ENCODE results near the gene WLS.

The WLS gene

DNA sequence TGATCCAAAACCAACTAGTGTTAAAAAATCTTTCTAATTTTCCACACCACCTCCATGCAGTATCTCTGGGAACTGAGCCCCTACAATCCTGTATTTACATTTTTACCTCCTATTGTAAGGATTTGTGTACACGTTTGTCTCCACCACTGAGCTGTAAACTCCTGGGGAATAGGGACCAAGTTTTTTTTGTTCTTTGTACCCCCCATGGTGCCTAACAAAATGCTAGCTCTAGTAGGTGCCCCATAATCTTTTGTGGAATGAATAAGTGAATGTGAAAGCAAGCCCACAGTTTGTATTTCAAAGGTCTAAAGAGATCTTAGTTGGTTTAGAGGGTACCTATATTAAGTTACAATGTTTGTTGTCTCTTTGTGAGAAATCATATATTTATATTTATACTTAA, 879 bp upstream of the WLS start:
- Mint-ChIP-seq H3K36me3 (no peaks in the 10 kb centered on the region), H3K27ac (no peak overlapping the region), H3K27me3 (peaks cover 31% of the 10 kb centered on the region), H3K4me3 (peak overlapping the region; percentile 33), H3K9me3 (ENCODE audit: low read depth) (no peaks in the 10 kb centered on the region), H3K4me1 (ENCODE audit: low read depth) (peaks cover 16% of the 10 kb centered on the region)

GRCh38 chr1:68231627-68232288, 565 bp downstream of the WLS start:
- peak overlapping the region; percentile 72 for H3K4me3 Mint-ChIP-seq
- H3K27me3 Mint-ChIP-seq, result peaks cover 31% of the 10 kb centered on the region
- peaks cover 16% of the 10 kb centered on the region for H3K4me1 Mint-ChIP-seq (ENCODE audit: low read depth)
- H3K9me3 Mint-ChIP-seq (ENCODE audit: low read depth), result no peaks in the 10 kb centered on the region
- no peak overlapping the region for H3K27ac Mint-ChIP-seq
- no peaks in the 10 kb centered on the region for H3K36me3 Mint-ChIP-seq

- Mint-ChIP-seq H3K27me3 (peaks cover 32% of the 10 kb centered on the region), H3K27ac (no peak overlapping the region), H3K36me3 (no peaks in the 10 kb centered on the region), H3K4me1 (ENCODE audit: low read depth) (peaks cover 16% of the 10 kb centered on the region), H3K9me3 (ENCODE audit: low read depth) (no peaks in the 10 kb centered on the region), H3K4me3 (peak overlapping the region; percentile 65)
Measured at GRCh38 chr1:68230901-68231626, 1.3 kb downstream of the WLS start.

GRCh38 chr1:68230484-68230802, 1.9 kb downstream of the WLS start:
- Mint-ChIP-seq H3K4me3 (peak overlapping the region; percentile 65), H3K4me1 (ENCODE audit: low read depth) (peaks cover 16% of the 10 kb centered on the region), H3K9me3 (ENCODE audit: low read depth) (no peaks in the 10 kb centered on the region), H3K27ac (no peak overlapping the region), H3K36me3 (no peaks in the 10 kb centered on the region), H3K27me3 (peaks cover 37% of the 10 kb centered on the region)

GRCh38 chr1:68229650-68230483, 2.5 kb downstream of the WLS start:
- Mint-ChIP-seq H3K9me3 (ENCODE audit: low read depth) (no peaks in the 10 kb centered on the region), H3K27me3 (peaks cover 37% of the 10 kb centered on the region), H3K36me3 (no peaks in the 10 kb centered on the region), H3K4me1 (ENCODE audit: low read depth) (peaks cover 16% of the 10 kb centered on the region), H3K4me3 (no peak overlapping the region), H3K27ac (no peak overlapping the region)

GRCh38 chr1:68228851-68229250, 3.5 kb downstream of the WLS start:
- peaks cover 34% of the 10 kb centered on the region for H3K27me3 Mint-ChIP-seq
- peaks cover 16% of the 10 kb centered on the region for H3K4me1 Mint-ChIP-seq (ENCODE audit: low read depth)
- H3K27ac Mint-ChIP-seq, result no peak overlapping the region
- H3K9me3 Mint-ChIP-seq (ENCODE audit: low read depth), result no peaks in the 10 kb centered on the region
- H3K36me3 Mint-ChIP-seq, result no peaks in the 10 kb centered on the region
- no peak overlapping the region for H3K4me3 Mint-ChIP-seq

- H3K27ac Mint-ChIP-seq, result no peak overlapping the region
- H3K4me3 Mint-ChIP-seq, result no peak overlapping the region
- peaks cover 25% of the 10 kb centered on the region for H3K27me3 Mint-ChIP-seq
- H3K9me3 Mint-ChIP-seq (ENCODE audit: low read depth), result no peaks in the 10 kb centered on the region
- no peaks in the 10 kb centered on the region for H3K36me3 Mint-ChIP-seq
- H3K4me1 Mint-ChIP-seq (ENCODE audit: low read depth), result peaks cover 10% of the 10 kb centered on the region
Measured at GRCh38 chr1:68227598-68227997, 4.7 kb downstream of the WLS start.

- Mint-ChIP-seq H3K27ac (no peak overlapping the region), H3K27me3 (peaks cover 19% of the 10 kb centered on the region), H3K4me3 (no peak overlapping the region), H3K9me3 (ENCODE audit: low read depth) (no peaks in the 10 kb centered on the region), H3K36me3 (no peaks in the 10 kb centered on the region), H3K4me1 (ENCODE audit: low read depth) (peaks cover 3% of the 10 kb centered on the region)
Measured at GRCh38 chr1:68225781-68226180, 6.5 kb downstream of the WLS start.

GRCh38 chr1:68223687-68224086, 8.6 kb downstream of the WLS start:
- Mint-ChIP-seq H3K36me3 (no peaks in the 10 kb centered on the region), H3K27ac (no peak overlapping the region), H3K9me3 (ENCODE audit: low read depth) (no peaks in the 10 kb centered on the region), H3K27me3 (peaks cover 11% of the 10 kb centered on the region), H3K4me3 (no peak overlapping the region), H3K4me1 (ENCODE audit: low read depth) (no peaks in the 10 kb centered on the region)

- Mint-ChIP-seq H3K27me3 (peaks cover 11% of the 10 kb centered on the region), H3K9me3 (ENCODE audit: low read depth) (no peaks in the 10 kb centered on the region), H3K27ac (no peak overlapping the region), H3K4me3 (no peak overlapping the region), H3K4me1 (ENCODE audit: low read depth) (no peaks in the 10 kb centered on the region), H3K36me3 (no peaks in the 10 kb centered on the region)
Measured at GRCh38 chr1:68221980-68222373, 10.3 kb downstream of the WLS start.

- Mint-ChIP-seq H3K4me1 (ENCODE audit: low read depth) (no peaks in the 10 kb centered on the region), H3K36me3 (no peaks in the 10 kb centered on the region), H3K27ac (no peak overlapping the region), H3K9me3 (ENCODE audit: low read depth) (no peaks in the 10 kb centered on the region), H3K27me3 (peaks cover 7% of the 10 kb centered on the region), H3K4me3 (no peak overlapping the region)
Measured at GRCh38 chr1:68221001-68221979, 11.0 kb downstream of the WLS start.

DNA sequence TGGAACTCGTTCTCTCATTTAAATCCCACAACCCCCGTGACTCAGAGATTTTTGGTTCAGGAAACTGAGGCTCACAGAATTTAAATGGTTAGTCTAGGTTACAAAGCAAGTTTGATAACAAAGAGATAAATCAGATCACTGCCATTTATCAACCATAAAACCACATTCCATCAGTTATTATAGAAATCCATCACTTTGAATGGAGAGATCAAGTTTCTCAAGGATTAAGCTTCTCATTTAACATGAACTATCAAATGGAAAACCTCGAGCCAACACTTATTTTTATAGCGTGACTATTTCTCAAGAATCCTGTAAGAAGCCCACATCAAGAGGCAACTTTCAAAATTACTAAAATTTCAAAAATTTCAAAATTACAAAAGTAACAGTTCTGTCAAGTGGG, 11.9 kb downstream of the WLS start:
- Mint-ChIP-seq H3K27me3 (peaks cover 1% of the 10 kb centered on the region), H3K4me3 (no peak overlapping the region), H3K27ac (no peak overlapping the region), H3K9me3 (ENCODE audit: low read depth) (no peaks in the 10 kb centered on the region), H3K36me3 (no peaks in the 10 kb centered on the region), H3K4me1 (ENCODE audit: low read depth) (no peaks in the 10 kb centered on the region)

- Mint-ChIP-seq H3K9me3 (ENCODE audit: low read depth) (no peaks in the 10 kb centered on the region), H3K27ac (no peak overlapping the region), H3K27me3 (peaks cover 1% of the 10 kb centered on the region), H3K36me3 (no peaks in the 10 kb centered on the region), H3K4me3 (no peak overlapping the region), H3K4me1 (ENCODE audit: low read depth) (no peaks in the 10 kb centered on the region)
Measured at GRCh38 chr1:68218490-68218889, 13.8 kb downstream of the WLS start.

GRCh38 chr1:68217618-68218017, 14.7 kb downstream of the WLS start:
- Mint-ChIP-seq H3K27me3 (no peaks in the 10 kb centered on the region), H3K9me3 (ENCODE audit: low read depth) (no peaks in the 10 kb centered on the region), H3K27ac (no peak overlapping the region), H3K4me3 (no peak overlapping the region), H3K4me1 (ENCODE audit: low read depth) (no peaks in the 10 kb centered on the region), H3K36me3 (no peaks in the 10 kb centered on the region)

Measured in activated naive CD8-positive, alpha-beta T cell (primary cell).